ENCODE results near the gene DYNLT3. TPM values are rescaled to one million over a fixed set of nuclear protein-coding genes. Genes with fewer than 3 reads are reported as not detected.

The DYNLT3 gene
- total RNA-seq, 2 donors from 2014 or later: 50.4 to 52.9 TPM

- H3K4me3 ChIP-seq: no peak overlapping the region
- no peak for DNase-seq (ENCODE audit: low spot score)
- TF ChIP-seq CTCF (IDR thresholded peaks at IDR 0.05): no peak
- H3K9me3 ChIP-seq: no peaks in the 10 kb centered on the region
- H3K4me1 ChIP-seq (ENCODE audit: control insufficient read depth in 1 of 2, low read depth in 2 of 2): no peaks in the 10 kb centered on the region
- no peaks in the 10 kb centered on the region for H3K36me3 ChIP-seq
- ATAC-seq (ENCODE audit: insufficient number of reproducible peaks, low FRiP score, low read depth): no peak
- no peak overlapping the region for H3K27ac ChIP-seq
- no peaks in the 10 kb centered on the region for H3K27me3 ChIP-seq (replicated peaks; ENCODE audit: insufficient read depth)
These were observed 40.0 kb upstream of the DYNLT3 start for GRCh38 chrX:37887347-37887746.

- DNase-seq (ENCODE audit: low spot score) (no peak), ATAC-seq (ENCODE audit: insufficient number of reproducible peaks, low FRiP score, low read depth) (no peak)
- H3K4me1 ChIP-seq (ENCODE audit: control insufficient read depth in 1 of 2, low read depth in 2 of 2): no peaks in the 10 kb centered on the region
- no peaks in the 10 kb centered on the region for H3K36me3 ChIP-seq
- no peaks in the 10 kb centered on the region for H3K27me3 ChIP-seq (replicated peaks; ENCODE audit: insufficient read depth)
- H3K4me3 ChIP-seq: no peak overlapping the region
- no peaks in the 10 kb centered on the region for H3K9me3 ChIP-seq
- H3K27ac ChIP-seq: no peak overlapping the region
- TF ChIP-seq CTCF (IDR thresholded peaks at IDR 0.05): no peak
These were observed 35.8 kb upstream of the DYNLT3 start for GRCh38 chrX:37883196-37883595.

GRCh38 chrX:37879692-37880091, 32.3 kb upstream of the DYNLT3 start:
- Histone ChIP-seq H3K27ac (no peak overlapping the region), H3K4me1 (ENCODE audit: control insufficient read depth in 1 of 2, low read depth in 2 of 2) (no peaks in the 10 kb centered on the region), H3K36me3 (no peaks in the 10 kb centered on the region), H3K9me3 (no peaks in the 10 kb centered on the region), H3K27me3 (replicated peaks; ENCODE audit: insufficient read depth) (no peaks in the 10 kb centered on the region), H3K4me3 (no peak overlapping the region)
- no peak for DNase-seq (ENCODE audit: low spot score)
- no peak for ATAC-seq (ENCODE audit: insufficient number of reproducible peaks, low FRiP score, low read depth)
- no peak for TF ChIP-seq CTCF (IDR thresholded peaks at IDR 0.05)

GRCh38 chrX:37876716-37877115, 29.3 kb upstream of the DYNLT3 start:
- Histone ChIP-seq H3K9me3 (no peaks in the 10 kb centered on the region), H3K27me3 (replicated peaks; ENCODE audit: insufficient read depth) (no peaks in the 10 kb centered on the region), H3K4me1 (ENCODE audit: control insufficient read depth in 1 of 2, low read depth in 2 of 2) (no peaks in the 10 kb centered on the region), H3K27ac (no peak overlapping the region), H3K36me3 (no peaks in the 10 kb centered on the region), H3K4me3 (no peak overlapping the region)
- DNase-seq (ENCODE audit: low spot score) (no peak), ATAC-seq (ENCODE audit: insufficient number of reproducible peaks, low FRiP score, low read depth) (no peak)
- no peak for TF ChIP-seq CTCF (IDR thresholded peaks at IDR 0.05)

GRCh38 chrX:37875675-37876074, 28.3 kb upstream of the DYNLT3 start:
- no peaks in the 10 kb centered on the region for H3K36me3 ChIP-seq
- no peaks in the 10 kb centered on the region for H3K9me3 ChIP-seq
- peaks cover 0 to 5% of the 10 kb centered on the region in 2 donors for H3K4me1 ChIP-seq (ENCODE audit: control insufficient read depth in 1 of 2, low read depth in 2 of 2)
- TF ChIP-seq CTCF (IDR thresholded peaks at IDR 0.05): no peak
- no peaks in the 10 kb centered on the region for H3K27me3 ChIP-seq (replicated peaks; ENCODE audit: insufficient read depth)
- DNase-seq (ENCODE audit: low spot score) (no peak), ATAC-seq (ENCODE audit: insufficient number of reproducible peaks, low FRiP score, low read depth) (no peak)
- H3K4me3 ChIP-seq: no peak overlapping the region
- no peak overlapping the region for H3K27ac ChIP-seq

Data from thoracic aorta (tissue), 2 donors.